Left lung (tissue), 10 donors: Measurements from ENCODE around the gene SPIRE1. TPM values are rescaled to one million over a fixed set of nuclear protein-coding genes. Genes with fewer than 3 reads are reported as not detected.

ENCODE experiments used
- ATAC-seq: fragments of 200-7000 bp; cut with Tn5 transposase; one replicate; pipeline ENCODE4 v1.9.1; 2020; ENCODE audit warnings: moderate library complexity
- DNase-seq, 4 donors: peaks; one replicate each; pipeline ENCODE4 v3.0.0-alpha.2; 2013 to 2020
- H3K27ac ChIP-seq, 2 donors: fragments of 200-600 bp; sonication (generic) in 1 of 2; one replicate each; pipeline versions ENCODE4 v1.5.0 to v1.8.0; 2020 to 2021
- H3K27me3 ChIP-seq, 2 donors: fragments of 200-600 bp; sonication (generic) in 1 of 2; one replicate each; pipeline versions ENCODE4 v1.5.0 to v1.8.0; 2020 to 2021
- H3K36me3 ChIP-seq, 2 donors: fragments of 200-600 bp; sonication (generic) in 1 of 2; one replicate each; pipeline versions ENCODE4 v1.5.0 to v1.8.0; 2020 to 2021
- H3K4me1 ChIP-seq, 2 donors: fragments of 200-600 bp; one replicate each; pipeline ENCODE4 v1.8.0; 2021
- H3K4me3 ChIP-seq, 2 donors: fragments of 200-600 bp; sonication (generic) in 1 of 2; one replicate each; pipeline versions ENCODE4 v1.5.0 to v1.8.0; 2020 to 2021; ENCODE audit warnings: mild to moderate bottlenecking in 1 of 2
- H3K9me3 ChIP-seq, 2 donors: fragments of 200-600 bp; sonication (generic) in 1 of 2; one replicate each; pipeline versions ENCODE4 v1.5.0 to v1.8.0; 2020 to 2021
- intact Hi-C, 2 donors: fragments of 100-400 bp; cut with DNase I; formaldehyde crosslinking; loops; one replicate each; pipeline versions ENCODE4 v1.11.2 to v1.14.2; 2022
- polyA plus RNA-seq, 6 donors: library from polyadenylated mRNA; unstranded; fragments of 120-200 nt; gene quantifications; one replicate each; pipeline ENCODE4 v1.2.1, GENCODE V29; 2013; ENCODE audit not compliant: insufficient read length in 6 of 6
- total RNA-seq, 2 donors: library from RNA; stranded (reverse); fragmentation: NEBNext Ultra II Directional; extraction: Animal tissue kit (Norgen Biotek cat#: 25700); gene quantifications; one replicate each; pipeline ENCODE4 v1.2.1, GENCODE V29; 2021
- TF ChIP-seq, protein P1 (sequence below), 2 donors: fragments of 200-600 bp; sonication (generic) in 1 of 2; IDR thresholded peaks; one replicate each; pipeline versions ENCODE4 v1.5.0 to v1.8.0; 2021; ENCODE audit warnings: antibody characterized with exemption in 2 of 2
- donor health status: DM: no; HTN: yes; CAD: no.
- donor health status: DM: no; HTN: no; CAD: no.

Gene SPIRE1
- total and polyA plus RNA-seq, 8 donors, result 12.1 to 50.4 (median 15.7) TPM

DNA sequence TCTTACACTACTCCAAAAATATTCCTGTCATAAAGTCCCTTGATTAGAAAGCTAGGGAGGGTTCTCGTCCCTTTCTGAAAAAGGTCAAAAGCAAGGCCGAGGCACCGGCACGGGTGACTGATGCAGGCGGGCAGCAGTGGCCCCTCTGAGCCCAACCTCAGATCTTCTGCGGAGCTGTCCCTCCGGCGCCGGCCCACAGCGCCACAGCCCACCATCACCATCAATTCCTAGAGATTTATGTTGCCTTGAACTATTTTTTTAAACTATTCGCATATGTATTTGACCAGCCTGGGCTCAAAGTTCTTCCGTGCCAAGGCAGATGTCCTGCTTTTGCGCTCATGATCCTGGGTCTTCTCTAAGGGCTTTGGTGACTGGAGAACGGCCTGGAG, 223.4 kb downstream of the SPIRE1 start:
- ATAC-seq (no peak), DNase-seq (no peak)
- Histone ChIP-seq H3K36me3 (peaks cover 0 to 41% of the 10 kb centered on the region in 2 donors), H3K4me3 (no peak overlapping the region), H3K9me3 (no peaks in the 10 kb centered on the region), H3K27ac (no peak overlapping the region), H3K4me1 (no peaks in the 10 kb centered on the region), H3K27me3 (no peaks in the 10 kb centered on the region)
- TF ChIP-seq, protein P1, sequence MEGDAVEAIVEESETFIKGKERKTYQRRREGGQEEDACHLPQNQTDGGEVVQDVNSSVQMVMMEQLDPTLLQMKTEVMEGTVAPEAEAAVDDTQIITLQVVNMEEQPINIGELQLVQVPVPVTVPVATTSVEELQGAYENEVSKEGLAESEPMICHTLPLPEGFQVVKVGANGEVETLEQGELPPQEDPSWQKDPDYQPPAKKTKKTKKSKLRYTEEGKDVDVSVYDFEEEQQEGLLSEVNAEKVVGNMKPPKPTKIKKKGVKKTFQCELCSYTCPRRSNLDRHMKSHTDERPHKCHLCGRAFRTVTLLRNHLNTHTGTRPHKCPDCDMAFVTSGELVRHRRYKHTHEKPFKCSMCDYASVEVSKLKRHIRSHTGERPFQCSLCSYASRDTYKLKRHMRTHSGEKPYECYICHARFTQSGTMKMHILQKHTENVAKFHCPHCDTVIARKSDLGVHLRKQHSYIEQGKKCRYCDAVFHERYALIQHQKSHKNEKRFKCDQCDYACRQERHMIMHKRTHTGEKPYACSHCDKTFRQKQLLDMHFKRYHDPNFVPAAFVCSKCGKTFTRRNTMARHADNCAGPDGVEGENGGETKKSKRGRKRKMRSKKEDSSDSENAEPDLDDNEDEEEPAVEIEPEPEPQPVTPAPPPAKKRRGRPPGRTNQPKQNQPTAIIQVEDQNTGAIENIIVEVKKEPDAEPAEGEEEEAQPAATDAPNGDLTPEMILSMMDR (IDR thresholded peaks at IDR 0.05), result no peak
- intact Hi-C loops, result no loop called here

DNA sequence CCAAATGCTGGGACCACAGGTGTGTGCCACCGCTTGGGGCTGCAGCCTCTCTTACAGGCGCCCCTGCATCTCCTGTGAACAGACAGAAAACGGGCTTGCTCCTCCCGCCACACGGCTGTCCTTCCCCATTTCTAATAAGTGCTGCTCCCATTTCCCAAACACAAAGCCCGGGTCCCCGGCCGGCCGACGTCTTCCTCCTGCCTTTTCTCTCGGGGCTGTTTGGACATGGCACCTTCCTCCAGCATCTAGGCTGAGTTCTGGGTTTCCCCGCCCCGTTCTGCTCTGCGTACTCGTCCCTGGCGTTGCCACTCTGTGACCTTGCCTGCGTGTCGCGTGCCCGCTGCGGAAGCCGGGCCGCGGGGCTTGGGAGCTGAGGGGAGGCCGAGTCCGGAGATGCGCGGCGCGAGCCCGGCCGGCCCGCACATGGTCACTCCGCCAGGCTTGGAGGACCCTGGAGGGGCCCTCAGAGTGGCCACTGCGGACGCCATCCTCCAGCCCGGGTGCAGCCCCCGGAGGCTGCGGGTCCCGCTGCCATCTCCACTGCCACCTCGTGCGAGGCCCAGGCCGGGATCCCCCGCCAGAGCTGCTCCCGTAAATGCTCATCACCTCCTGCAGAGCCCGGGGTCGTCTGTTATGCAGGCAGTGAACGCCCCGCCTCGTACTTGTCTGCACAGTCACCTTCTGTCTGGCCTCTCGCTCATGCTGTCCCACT, 223.9 kb downstream of the SPIRE1 start:
- H3K9me3 ChIP-seq, result no peaks in the 10 kb centered on the region
- intact Hi-C loops, result no loop called here
- H3K36me3 ChIP-seq, result peaks cover 0 to 44% of the 10 kb centered on the region in 2 donors
- H3K27me3 ChIP-seq, result no peaks in the 10 kb centered on the region
- no peak overlapping the region for H3K27ac ChIP-seq
- H3K4me3 ChIP-seq, result no peak overlapping the region
- TF ChIP-seq, protein P1 (IDR thresholded peaks at IDR 0.05), result no peak
- no peaks in the 10 kb centered on the region for H3K4me1 ChIP-seq
- DNase-seq (peak in 1 of 4 donors; percentile 75), ATAC-seq (no peak)

DNA sequence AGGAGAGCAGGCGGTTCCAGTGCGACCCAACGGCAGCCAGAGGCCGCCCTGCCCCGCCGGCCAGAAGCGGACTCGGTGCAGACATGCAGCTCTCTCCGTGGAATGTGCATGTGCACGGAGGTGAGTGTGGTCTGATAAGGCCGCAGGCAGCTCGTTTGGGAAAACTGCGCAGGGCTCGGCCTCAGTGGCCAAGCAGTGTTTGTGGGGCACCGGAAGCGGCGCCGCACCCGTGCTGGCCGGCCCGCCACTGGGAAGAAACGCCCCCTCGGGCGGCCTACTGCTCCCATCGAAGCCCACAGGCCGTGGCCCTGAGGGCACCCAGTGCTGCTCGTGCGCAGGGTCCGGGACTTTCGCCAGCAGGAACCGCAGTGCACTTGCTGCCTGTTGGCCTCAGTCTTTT, 225.0 kb downstream of the SPIRE1 start:
- TF ChIP-seq, protein P1 (IDR thresholded peaks at IDR 0.05), result no peak
- no peaks in the 10 kb centered on the region for H3K9me3 ChIP-seq
- intact Hi-C loops, result no loop called here

DNA sequence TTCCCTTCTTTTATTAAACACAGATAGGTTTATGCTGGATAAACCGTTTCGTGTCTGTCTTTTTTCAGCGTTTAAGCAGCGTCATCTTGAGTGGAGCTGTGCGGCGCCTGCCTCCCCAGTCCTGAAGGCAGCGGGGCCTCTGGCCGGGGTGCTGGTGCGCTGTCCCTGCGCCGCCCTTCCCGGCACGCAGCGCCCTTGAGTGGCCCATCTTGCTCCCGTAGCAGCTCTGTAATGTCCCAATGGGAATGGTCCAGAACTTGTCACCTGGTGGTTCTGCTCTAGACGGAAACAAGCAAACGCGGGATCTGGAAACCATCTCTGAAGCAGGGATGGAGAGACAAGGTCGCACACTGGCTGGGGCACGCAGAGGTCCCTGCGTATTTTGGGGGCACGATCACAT, 225.7 kb downstream of the SPIRE1 start:
- TF ChIP-seq, protein P1 (IDR thresholded peaks at IDR 0.05), result no peak
- ATAC-seq, result no peak

More for the DNA sequence above, 225.0 kb downstream of the SPIRE1 start:
- Histone ChIP-seq H3K36me3 (peaks cover 0 to 44% of the 10 kb centered on the region in 2 donors), H3K4me1 (no peaks in the 10 kb centered on the region), H3K27me3 (no peaks in the 10 kb centered on the region), H3K4me3 (no peak overlapping the region), H3K27ac (no peak overlapping the region)
- ATAC-seq (no peak), DNase-seq (peak in 1 of 4 donors; percentile 76)

DNA sequence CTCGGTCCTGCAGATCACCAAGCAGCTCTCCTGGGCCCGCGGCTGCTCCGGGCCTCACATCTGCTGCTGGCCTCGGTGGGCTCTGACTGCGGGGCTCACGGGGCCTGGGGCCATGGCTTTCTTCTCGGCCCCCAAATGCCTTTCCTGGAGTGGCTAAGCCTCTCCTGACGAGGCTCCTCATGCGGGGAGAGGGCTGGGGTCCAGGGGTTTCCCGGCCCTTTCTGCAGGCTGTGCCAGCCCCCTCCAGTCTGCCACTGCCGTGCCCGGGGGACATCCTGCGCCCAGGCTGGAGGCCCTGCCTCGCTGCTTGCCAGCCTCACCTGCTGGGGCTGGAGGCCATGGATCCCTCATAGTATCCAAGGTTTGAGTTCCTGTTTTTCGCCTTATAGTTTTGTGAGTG, 226.3 kb downstream of the SPIRE1 start:
- intact Hi-C loops, result no loop called here
- no peaks in the 10 kb centered on the region for H3K9me3 ChIP-seq
- no peaks in the 10 kb centered on the region for H3K27me3 ChIP-seq
- H3K27ac ChIP-seq, result no peak overlapping the region
- H3K4me3 ChIP-seq, result no peak overlapping the region
- H3K36me3 ChIP-seq, result peaks cover 0 to 54% of the 10 kb centered on the region in 2 donors
- ATAC-seq (no peak), DNase-seq (no peak)
- no peaks in the 10 kb centered on the region for H3K4me1 ChIP-seq
- TF ChIP-seq, protein P1 (IDR thresholded peaks at IDR 0.05), result no peak

More for the DNA sequence above, 225.7 kb downstream of the SPIRE1 start:
- Histone ChIP-seq H3K4me3 (no peak overlapping the region), H3K9me3 (no peaks in the 10 kb centered on the region), H3K36me3 (peaks cover 0 to 51% of the 10 kb centered on the region in 2 donors), H3K27me3 (no peaks in the 10 kb centered on the region), H3K27ac (no peak overlapping the region), H3K4me1 (no peaks in the 10 kb centered on the region)
- DNase-seq, result no peak
- intact Hi-C loops, result no loop called here
